ENCODE results near the gene TP53BP2.

DNA sequence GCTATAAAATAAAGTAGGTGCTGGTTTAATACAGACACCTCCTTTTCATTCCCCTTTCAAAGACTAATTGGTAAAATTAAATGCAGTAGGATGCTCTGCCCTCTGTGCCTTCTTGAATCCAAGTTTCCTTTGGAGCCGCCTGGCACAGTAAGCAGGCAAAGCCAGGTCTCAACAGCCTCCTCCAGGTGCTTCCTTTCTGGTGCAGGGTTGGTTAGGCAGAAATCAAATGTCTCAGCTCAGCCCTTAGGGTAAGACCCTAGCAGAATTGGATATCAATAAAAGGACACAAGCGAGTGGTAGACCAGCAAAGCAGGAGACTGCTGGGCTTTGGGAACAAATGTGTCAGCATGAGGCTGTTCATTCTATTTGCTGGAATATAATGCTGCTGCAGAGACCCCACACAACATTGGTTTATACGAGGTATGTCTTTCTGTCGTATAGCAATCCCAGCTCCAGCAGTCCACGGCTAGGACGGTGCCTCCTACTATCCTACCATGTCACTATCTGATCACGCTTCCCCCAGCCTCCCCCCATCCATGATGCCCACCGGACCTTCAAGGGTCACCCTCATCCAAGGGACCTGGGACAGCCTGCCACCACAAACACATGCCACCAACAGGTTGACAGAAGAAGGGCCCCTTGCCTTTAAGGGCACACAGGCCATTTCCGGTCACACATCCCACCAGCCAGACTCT lies 75.0 kb downstream of the TP53BP2 start:
- TF ChIP-seq POLR2A (IDR thresholded peaks at IDR 0.05), result no peak
- TF ChIP-seq, protein P1, sequence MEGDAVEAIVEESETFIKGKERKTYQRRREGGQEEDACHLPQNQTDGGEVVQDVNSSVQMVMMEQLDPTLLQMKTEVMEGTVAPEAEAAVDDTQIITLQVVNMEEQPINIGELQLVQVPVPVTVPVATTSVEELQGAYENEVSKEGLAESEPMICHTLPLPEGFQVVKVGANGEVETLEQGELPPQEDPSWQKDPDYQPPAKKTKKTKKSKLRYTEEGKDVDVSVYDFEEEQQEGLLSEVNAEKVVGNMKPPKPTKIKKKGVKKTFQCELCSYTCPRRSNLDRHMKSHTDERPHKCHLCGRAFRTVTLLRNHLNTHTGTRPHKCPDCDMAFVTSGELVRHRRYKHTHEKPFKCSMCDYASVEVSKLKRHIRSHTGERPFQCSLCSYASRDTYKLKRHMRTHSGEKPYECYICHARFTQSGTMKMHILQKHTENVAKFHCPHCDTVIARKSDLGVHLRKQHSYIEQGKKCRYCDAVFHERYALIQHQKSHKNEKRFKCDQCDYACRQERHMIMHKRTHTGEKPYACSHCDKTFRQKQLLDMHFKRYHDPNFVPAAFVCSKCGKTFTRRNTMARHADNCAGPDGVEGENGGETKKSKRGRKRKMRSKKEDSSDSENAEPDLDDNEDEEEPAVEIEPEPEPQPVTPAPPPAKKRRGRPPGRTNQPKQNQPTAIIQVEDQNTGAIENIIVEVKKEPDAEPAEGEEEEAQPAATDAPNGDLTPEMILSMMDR (IDR thresholded peaks at IDR 0.05), result no peak
